Chondrocyte (in vitro differentiated cells): ENCODE data around the gene DFFB. TPM values are rescaled to one million over a fixed set of nuclear protein-coding genes. Genes with fewer than 3 reads are reported as not detected.

ENCODE experiments used
- DNase-seq: peaks from one replicate; pipeline ENCODE4 v3.0.0; 2021; ENCODE audit warnings: mixed read lengths, low spot score
- H3K27ac Mint-ChIP-seq: one replicate; pipeline ENCODE4 v1.8.0; 2021; ENCODE audit warnings: mild to moderate bottlenecking, moderate library complexity, mixed read lengths; ENCODE audit not compliant: unreplicated experiment
- H3K27me3 Mint-ChIP-seq: 2 replicates; pipeline ENCODE4 v1.8.0; 2021; ENCODE audit warnings: low read depth, mixed read lengths
- H3K36me3 Mint-ChIP-seq: 2 replicates; pipeline ENCODE4 v1.8.0; 2021; ENCODE audit warnings: low read depth, mixed read lengths
- H3K4me1 Mint-ChIP-seq: 2 replicates; pipeline ENCODE4 v1.8.0; 2021; ENCODE audit warnings: low read depth, mild to moderate bottlenecking, mixed read lengths
- H3K4me3 Mint-ChIP-seq: one replicate; pipeline ENCODE4 v1.8.0; 2021; ENCODE audit warnings: mild to moderate bottlenecking, moderate library complexity, mixed read lengths; ENCODE audit not compliant: unreplicated experiment
- H3K9me3 Mint-ChIP-seq: 2 replicates; pipeline ENCODE4 v1.8.0; 2021; ENCODE audit warnings: low read depth, mixed read lengths
- CTCF ChIP-seq: fragments of 200-600 bp; sonication (generic); IDR thresholded peaks from 2 replicates; pipeline ENCODE4 v1.5.0; 2021; ENCODE audit warnings: antibody characterized with exemption, mild to moderate bottlenecking, moderate library complexity
- total RNA-seq: library from RNA; stranded (reverse); gene quantifications from 3 replicates; pipeline ENCODE4 v1.2.1, GENCODE V29; 2021

The DFFB gene
- total RNA-seq, 1 donor from 2014 or later, result 8.2 TPM

- H3K36me3 Mint-ChIP-seq, result peaks cover 37% of the 10 kb centered on the region
- peak; percentile 84 for DNase-seq
- no peaks in the 10 kb centered on the region for H3K27me3 Mint-ChIP-seq
- no peak overlapping the region for H3K4me3 Mint-ChIP-seq
- H3K27ac Mint-ChIP-seq, result no peak overlapping the region
- TF ChIP-seq CTCF, result no peak
- peaks cover 13% of the 10 kb centered on the region for H3K4me1 Mint-ChIP-seq
- no peaks in the 10 kb centered on the region for H3K9me3 Mint-ChIP-seq
These were observed 39.3 kb upstream of the DFFB start for GRCh38 chr1:3817821-3818597.

DNA sequence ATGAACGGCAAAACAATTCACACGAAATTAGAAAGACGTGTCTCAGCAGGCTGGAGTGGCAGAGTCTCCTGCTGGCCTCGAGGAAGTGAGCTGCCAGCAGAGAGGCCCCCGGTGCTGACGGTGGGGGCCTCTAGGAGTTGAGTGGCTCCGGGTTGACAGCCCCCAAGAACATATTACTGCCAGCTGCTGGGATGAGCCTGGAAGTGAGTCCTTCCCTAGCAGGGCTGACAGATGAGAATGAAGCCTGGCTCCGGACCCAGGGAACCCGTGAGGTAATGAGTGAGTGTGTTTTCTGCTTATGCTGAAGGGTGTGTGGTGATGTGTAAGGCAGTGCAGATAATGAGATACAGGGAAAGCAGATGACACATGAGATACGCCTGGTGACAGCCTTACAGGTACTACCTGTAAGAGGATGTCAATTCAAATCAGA lies 37.5 kb upstream of the DFFB start:
- Mint-ChIP-seq H3K4me3 (peak overlapping the region; percentile 16), H3K4me1 (peaks cover 13% of the 10 kb centered on the region), H3K27me3 (no peaks in the 10 kb centered on the region), H3K36me3 (peaks cover 34% of the 10 kb centered on the region), H3K27ac (peak overlapping the region; percentile 84), H3K9me3 (no peaks in the 10 kb centered on the region)
- DNase-seq, result peak; percentile 52
- no peak for TF ChIP-seq CTCF

DNA sequence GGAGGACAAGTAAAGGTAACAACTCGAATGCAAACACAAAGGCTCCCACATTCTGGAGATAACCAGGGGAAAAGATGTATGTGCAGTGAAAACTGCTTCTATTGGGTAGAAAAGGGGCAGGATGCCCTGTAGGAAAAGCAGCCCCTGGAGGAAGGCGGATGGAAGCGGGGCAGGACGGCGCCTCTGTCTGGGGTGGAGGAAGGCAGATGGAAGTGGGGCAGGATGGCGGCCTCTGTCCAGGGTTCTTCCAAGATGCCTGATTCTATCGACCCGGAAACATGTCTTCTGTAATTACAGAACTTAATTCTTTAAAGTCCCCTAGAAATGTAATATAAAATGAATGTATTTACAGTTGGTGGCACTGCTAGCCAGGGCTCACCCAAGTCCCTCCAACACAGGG lies 37.0 kb upstream of the DFFB start:
- peaks cover 13% of the 10 kb centered on the region for H3K4me1 Mint-ChIP-seq
- TF ChIP-seq CTCF, result no peak
- H3K9me3 Mint-ChIP-seq, result no peaks in the 10 kb centered on the region
- peak overlapping the region; percentile 84 for H3K27ac Mint-ChIP-seq
- H3K27me3 Mint-ChIP-seq, result no peaks in the 10 kb centered on the region
- peaks cover 31% of the 10 kb centered on the region for H3K36me3 Mint-ChIP-seq
- DNase-seq, result peak; percentile 78
- H3K4me3 Mint-ChIP-seq, result no peak overlapping the region

GRCh38 chr1:3821004-3821403 lies 36.3 kb upstream of the DFFB start:
- Mint-ChIP-seq H3K27me3 (no peaks in the 10 kb centered on the region), H3K9me3 (no peaks in the 10 kb centered on the region), H3K4me1 (peaks cover 13% of the 10 kb centered on the region), H3K4me3 (no peak overlapping the region), H3K36me3 (peaks cover 37% of the 10 kb centered on the region), H3K27ac (no peak overlapping the region)
- peak; percentile 72 for DNase-seq
- TF ChIP-seq CTCF, result no peak

- peaks cover 13% of the 10 kb centered on the region for H3K4me1 Mint-ChIP-seq
- TF ChIP-seq CTCF, result no peak
These were observed 35.8 kb upstream of the DFFB start for GRCh38 chr1:3821447-3821846.

More at GRCh38 chr1:3821447-3821846, 35.8 kb upstream of the DFFB start:
- Mint-ChIP-seq H3K36me3 (peaks cover 37% of the 10 kb centered on the region), H3K4me3 (no peak overlapping the region), H3K27ac (no peak overlapping the region), H3K27me3 (no peaks in the 10 kb centered on the region), H3K9me3 (no peaks in the 10 kb centered on the region)
- DNase-seq, result no peak
